GM12801 (cell line): ENCODE results near the gene MARK4.

Experiments
- CTCF ChIP-seq: IDR thresholded peaks from one replicate; pipeline ENCODE4 v1.5.1; 2011; ENCODE audit warnings: control low read depth; ENCODE audit not compliant: insufficient read length; ENCODE audit errors: extremely low read depth

The MARK4 gene

GRCh38 chr19:45322744-45323281 is 71.7 kb downstream of the MARK4 start, which contains the start of gene CKM:
CKM (minus strand) TSS chr19:45322875; CDS start chr19:45319713, 3,162 bp downstream.
- no peak for TF ChIP-seq CTCF

- TF ChIP-seq CTCF = no peak
These were observed 72.6 kb downstream of the MARK4 start for GRCh38 chr19:45323671-45324081.

- TF ChIP-seq CTCF = no peak
These were observed 73.4 kb downstream of the MARK4 start for GRCh38 chr19:45324349-45324907.

- no peak for TF ChIP-seq CTCF
These were observed 76.5 kb downstream of the MARK4 start for GRCh38 chr19:45327404-45328143.

GRCh38 chr19:45331411-45331810 is 80.3 kb downstream of the MARK4 start:
- TF ChIP-seq CTCF = no peak

- no peak for TF ChIP-seq CTCF
These were observed 82.7 kb downstream of the MARK4 start for GRCh38 chr19:45333609-45334303.

GRCh38 chr19:45336696-45337251 is 85.7 kb downstream of the MARK4 start:
- no peak for TF ChIP-seq CTCF
